H1 (cell line): ENCODE measurements around the gene SMOC2.

Source experiments
- BRCA1 ChIP-seq: IDR thresholded peaks from 2 replicates; pipeline ENCODE4 v1.6.1; 2012; ENCODE audit warnings: low read depth, low read length, improper control_type of control experiment
- CTCF ChIP-seq, 3 experiments: IDR thresholded peaks; 1 replicate in 2 of 3; 2 replicates in 1 of 3; pipeline versions ENCODE4 v1.5.1 to v1.6.1; 2011; ENCODE audit warnings: low read length in 3 of 3, mild to moderate bottlenecking in 3 of 3, inconsistent platforms in 2 of 3, low read depth in 1 of 3, moderate library complexity in 1 of 3; ENCODE audit not compliant: insufficient read depth in 1 of 3; ENCODE audit errors: control extremely low read depth in 1 of 3
- SP2 ChIP-seq: IDR thresholded peaks from 2 replicates; pipeline ENCODE4 v1.6.1; 2012; ENCODE audit warnings: mild to moderate bottlenecking, low read length, inconsistent platforms
- TF ChIP-seq, protein P1 (sequence below): IDR thresholded peaks from 2 replicates; pipeline ENCODE4 v1.6.1; 2012; ENCODE audit warnings: inconsistent platforms

DNA sequence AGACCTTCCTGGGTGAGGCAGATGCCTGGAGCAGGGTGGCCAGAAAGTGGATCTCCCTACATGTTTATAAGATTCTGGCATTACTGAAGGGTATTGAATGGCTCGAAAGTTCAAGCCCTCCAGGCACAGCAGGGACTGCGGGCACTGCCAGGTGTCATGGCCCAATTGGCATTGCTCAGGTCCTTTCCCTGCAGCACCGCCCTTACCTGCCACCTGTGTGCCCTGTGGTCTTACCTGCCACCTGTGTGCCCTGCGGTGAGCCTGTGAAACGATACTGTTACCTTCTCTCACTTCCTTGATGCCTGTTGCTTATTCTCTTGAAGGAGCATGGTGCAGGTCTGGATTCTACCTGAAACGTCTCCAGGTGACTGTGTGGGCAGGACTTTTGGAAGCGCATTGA, 32.2 kb downstream of the SMOC2 start:
- TF ChIP-seq CTCF (IDR thresholded peaks at IDR 0.05; ENCODE audit: control extremely low read depth in 1 of 3, insufficient read depth in 1 of 3, low read depth in 1 of 3, low read length in 3 of 3) (no peak), BRCA1 (no peak), SP2 (no peak)
- TF ChIP-seq, protein P1, sequence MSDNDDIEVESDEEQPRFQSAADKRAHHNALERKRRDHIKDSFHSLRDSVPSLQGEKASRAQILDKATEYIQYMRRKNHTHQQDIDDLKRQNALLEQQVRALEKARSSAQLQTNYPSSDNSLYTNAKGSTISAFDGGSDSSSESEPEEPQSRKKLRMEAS = no peak
